ENCODE data around the gene SORL1-AS1.

SORL1-AS1 gene

DNA sequence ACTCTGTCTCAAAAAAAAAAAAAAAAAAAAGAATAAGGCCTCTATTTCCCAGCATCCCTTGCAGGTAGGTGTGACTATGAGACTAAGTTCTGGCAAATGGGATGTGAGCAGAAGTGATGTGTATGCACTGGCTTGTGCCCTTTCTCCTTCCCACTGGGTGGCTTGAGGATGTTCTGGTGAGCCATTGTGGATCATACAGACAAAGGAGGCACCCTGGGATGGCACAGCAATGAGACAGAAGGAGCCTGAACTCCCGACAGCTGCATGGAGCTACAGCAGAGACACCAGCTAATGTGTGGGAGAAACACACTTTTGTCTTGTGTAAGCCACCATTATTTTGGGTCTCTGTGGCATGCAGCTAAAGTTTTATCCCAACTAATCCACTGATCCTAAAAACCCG, 11.2 kb downstream of the SORL1-AS1 start:
- Mint-ChIP-seq H3K27ac (no peak overlapping the region), H3K36me3 (ENCODE audit: low read depth) (peaks cover 14% of the 10 kb centered on the region), H3K27me3 (ENCODE audit: low read depth) (no peaks in the 10 kb centered on the region), H3K9me3 (ENCODE audit: insufficient read depth) (no peaks in the 10 kb centered on the region), H3K4me3 (no peak overlapping the region), H3K4me1 (ENCODE audit: low read depth) (peaks cover 36% of the 10 kb centered on the region)
- no peak for ATAC-seq
- ChIA-PET POLR2A (interaction anchor here (0.9 to 1.4 kb wide), 2 partner anchors 14 to 24 kb away, joined by 3 read pairs; no protein-coding TSS in a partner anchor), CTCF (interaction anchor here (1.0 to 1.9 kb wide), 3 partner anchors 8 to 22 kb away, joined by 4 to 5 read pairs (median 4); no protein-coding TSS in a partner anchor)
- no peak for DNase-seq

DNA sequence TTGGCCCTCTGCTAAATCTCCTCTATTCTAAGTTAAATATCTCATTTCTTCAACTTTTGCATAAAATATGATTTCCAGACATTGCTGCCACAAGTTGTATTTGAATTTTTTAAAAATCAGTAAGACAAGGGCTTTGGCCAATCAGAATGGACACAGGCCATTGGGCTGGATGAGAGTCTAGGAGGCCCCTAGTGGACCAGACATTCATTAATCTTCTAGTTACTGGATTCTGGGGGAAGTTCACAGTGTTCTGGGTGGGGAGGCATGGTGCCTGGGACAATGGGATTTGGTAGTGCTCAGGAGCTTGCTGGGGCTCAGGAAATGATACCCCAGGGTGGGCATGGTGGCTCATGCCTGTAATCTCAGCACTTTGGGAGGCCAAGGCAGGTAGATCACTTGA, 13.0 kb downstream of the SORL1-AS1 start:
- Mint-ChIP-seq H3K36me3 (ENCODE audit: low read depth) (peaks cover 5% of the 10 kb centered on the region), H3K27ac (no peak overlapping the region), H3K27me3 (ENCODE audit: low read depth) (no peaks in the 10 kb centered on the region), H3K4me1 (ENCODE audit: low read depth) (peaks cover 20% of the 10 kb centered on the region), H3K4me3 (no peak overlapping the region), H3K9me3 (ENCODE audit: insufficient read depth) (no peaks in the 10 kb centered on the region)
- CTCF ChIA-PET = interaction anchor here (1.6 to 1.9 kb wide), 2 partner anchors 10 to 13 kb away, joined by 4 to 5 read pairs; no protein-coding TSS in a partner anchor
- DNase-seq = no peak
- POLR2A ChIA-PET = no interaction called here
- ATAC-seq = no peak

DNA sequence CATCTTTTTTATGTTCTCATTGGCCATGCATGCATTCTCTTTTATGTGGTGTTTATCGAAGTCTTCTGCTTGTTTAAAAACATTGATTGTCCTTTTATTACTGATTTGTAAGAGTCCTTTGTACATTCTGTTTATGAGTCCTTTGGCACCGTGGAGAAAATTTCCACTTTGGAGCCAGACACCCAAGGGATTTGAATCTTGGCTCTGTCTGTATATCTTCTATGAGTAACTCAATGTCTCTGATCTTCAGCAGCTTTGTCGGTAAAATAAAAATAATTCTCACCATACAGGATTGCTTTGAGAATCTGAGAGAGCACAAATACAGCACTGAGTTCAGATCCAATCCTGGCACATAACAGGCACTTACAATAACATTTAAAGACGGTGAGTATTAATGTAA, 13.4 kb downstream of the SORL1-AS1 start:
- no peak overlapping the region for H3K4me3 Mint-ChIP-seq
- no peak for ATAC-seq
- H3K4me1 Mint-ChIP-seq (ENCODE audit: low read depth) = peaks cover 16% of the 10 kb centered on the region
- CTCF ChIA-PET = no interaction called here
- H3K27ac Mint-ChIP-seq = no peak overlapping the region
- DNase-seq = no peak
- H3K36me3 Mint-ChIP-seq (ENCODE audit: low read depth) = peaks cover 3% of the 10 kb centered on the region
- H3K27me3 Mint-ChIP-seq (ENCODE audit: low read depth) = no peaks in the 10 kb centered on the region
- POLR2A ChIA-PET = no interaction called here
- no peaks in the 10 kb centered on the region for H3K9me3 Mint-ChIP-seq (ENCODE audit: insufficient read depth)

DNA sequence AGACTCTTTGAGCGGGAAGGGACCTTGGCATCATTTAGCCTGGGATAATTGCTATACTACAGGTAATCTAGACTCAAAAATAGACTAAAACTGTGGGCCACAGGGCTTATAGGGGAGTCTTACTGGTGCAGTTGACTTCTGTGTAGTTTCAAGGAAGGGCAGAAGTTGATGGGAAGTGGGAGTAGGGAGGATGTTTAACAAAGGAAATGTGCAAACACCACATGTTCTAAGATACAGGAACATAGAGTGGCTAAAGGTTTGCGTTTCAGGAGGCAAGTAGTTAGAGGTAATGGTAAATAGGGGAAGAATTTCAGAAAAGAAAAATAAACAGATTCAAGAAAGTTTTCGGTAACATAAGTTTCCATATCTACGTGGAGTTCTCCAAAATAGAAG, 15.1 kb downstream of the SORL1-AS1 start:
- H3K36me3 Mint-ChIP-seq (ENCODE audit: low read depth) = no peaks in the 10 kb centered on the region
- no peak overlapping the region for H3K4me3 Mint-ChIP-seq
- H3K27me3 Mint-ChIP-seq (ENCODE audit: low read depth) = no peaks in the 10 kb centered on the region
- H3K27ac Mint-ChIP-seq = no peak overlapping the region
- H3K4me1 Mint-ChIP-seq (ENCODE audit: low read depth) = peaks cover 11% of the 10 kb centered on the region
- CTCF ChIA-PET = interaction anchor here (0.7 kb wide), 1 partner anchor 11 kb away, joined by 3 read pairs; no protein-coding TSS in a partner anchor
- ATAC-seq (no peak), DNase-seq (no peak)
- H3K9me3 Mint-ChIP-seq (ENCODE audit: insufficient read depth) = no peaks in the 10 kb centered on the region
- POLR2A ChIA-PET = interaction anchor here (0.7 kb wide), 1 partner anchor 65 kb away, joined by 3 read pairs; no protein-coding TSS in a partner anchor

DNA sequence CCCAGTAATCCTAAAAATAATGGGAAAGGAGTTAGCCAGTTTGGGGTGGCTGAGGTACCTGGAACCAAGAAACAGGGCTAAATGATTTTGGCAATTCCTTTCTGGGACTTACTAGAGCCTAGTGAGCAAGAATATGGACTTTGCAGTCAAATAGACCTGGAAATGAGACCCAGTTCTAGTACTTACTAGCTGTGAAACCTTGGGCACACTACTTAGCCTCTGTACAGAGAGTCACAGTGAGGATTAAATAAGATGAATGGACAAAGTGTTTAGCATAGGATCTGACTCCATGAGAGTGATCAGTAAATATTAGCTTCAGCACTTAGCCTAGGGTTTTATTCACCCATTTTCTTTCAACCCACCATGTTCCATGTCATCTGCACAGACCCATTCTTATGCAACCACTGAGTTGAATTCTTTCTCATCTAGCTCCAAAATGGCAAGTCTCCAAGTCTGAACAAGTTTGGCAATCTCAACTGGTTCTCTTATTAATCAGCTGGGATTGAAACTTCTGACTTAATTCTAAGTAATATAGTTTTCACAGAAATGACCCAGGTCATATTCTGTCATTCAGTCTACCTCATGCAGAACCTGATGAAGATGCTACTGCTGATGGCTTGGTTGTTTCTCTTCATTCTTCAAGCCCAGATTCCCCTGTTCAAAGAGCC, 15.6 kb downstream of the SORL1-AS1 start:
- ATAC-seq (no peak), DNase-seq (no peak)
- ChIA-PET POLR2A (interaction anchor here (0.7 kb wide), 1 partner anchor 64 kb away, joined by 3 read pairs; no protein-coding TSS in a partner anchor), CTCF (interaction anchor here (0.7 to 1.3 kb wide), 2 partner anchors 8 to 10 kb away, joined by 3 to 4 read pairs; no protein-coding TSS in a partner anchor)
- no peaks in the 10 kb centered on the region for H3K27me3 Mint-ChIP-seq (ENCODE audit: low read depth)
- H3K9me3 Mint-ChIP-seq (ENCODE audit: insufficient read depth) = no peaks in the 10 kb centered on the region
- H3K27ac Mint-ChIP-seq = no peak overlapping the region
- H3K4me1 Mint-ChIP-seq (ENCODE audit: low read depth) = peaks cover 11% of the 10 kb centered on the region
- H3K4me3 Mint-ChIP-seq = no peak overlapping the region
- no peaks in the 10 kb centered on the region for H3K36me3 Mint-ChIP-seq (ENCODE audit: low read depth)

DNA sequence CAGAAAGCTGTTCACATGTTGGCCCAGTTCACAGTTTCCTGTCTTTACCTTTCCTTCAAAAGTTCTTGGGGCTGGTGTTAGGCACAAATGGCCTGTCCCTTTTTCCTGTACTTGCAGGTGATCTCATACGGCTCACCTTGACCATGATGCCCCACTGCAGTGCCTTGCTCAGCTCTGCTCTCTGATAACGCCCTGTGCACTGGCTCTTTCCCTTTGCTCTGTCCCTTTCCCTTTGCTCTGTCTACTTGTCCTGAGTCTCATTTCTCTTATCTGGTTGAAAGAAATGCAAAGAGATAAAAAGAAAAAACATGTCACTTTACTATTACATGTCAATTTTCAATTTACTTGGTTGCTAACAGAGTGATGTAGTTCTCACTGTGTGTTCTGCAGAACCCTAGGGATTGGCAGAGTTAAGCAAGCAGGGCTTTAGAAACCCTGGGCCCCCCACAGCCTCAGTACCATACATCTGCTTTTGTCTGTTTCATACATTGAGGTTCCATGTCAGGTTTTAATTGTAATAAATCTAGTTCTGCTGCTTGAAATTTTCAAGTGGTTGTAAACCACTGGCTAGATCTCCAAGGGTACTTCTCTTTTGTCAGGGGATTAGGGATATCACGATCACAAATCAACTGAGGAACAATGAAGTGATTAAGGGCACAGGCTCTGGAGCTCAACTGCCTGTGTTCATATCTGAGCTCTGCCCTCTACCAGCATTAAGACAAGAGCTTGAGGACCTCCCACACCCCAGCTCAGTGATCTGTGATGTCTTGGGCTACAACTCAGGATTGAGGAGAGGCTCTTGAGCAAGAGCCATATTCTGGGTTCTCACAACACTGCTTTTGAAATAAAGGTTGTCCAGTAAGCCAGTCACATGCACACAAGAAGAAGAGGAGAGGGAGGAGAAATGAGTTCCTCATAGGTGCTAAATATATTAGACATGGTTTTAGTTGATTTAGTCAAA, 16.9 kb downstream of the SORL1-AS1 start:
- Mint-ChIP-seq H3K4me1 (ENCODE audit: low read depth) (peaks cover 11% of the 10 kb centered on the region), H3K27me3 (ENCODE audit: low read depth) (no peaks in the 10 kb centered on the region), H3K36me3 (ENCODE audit: low read depth) (no peaks in the 10 kb centered on the region), H3K9me3 (ENCODE audit: insufficient read depth) (no peaks in the 10 kb centered on the region), H3K4me3 (no peak overlapping the region), H3K27ac (no peak overlapping the region)
- POLR2A ChIA-PET = interaction anchor here (0.7 to 1.5 kb wide), 2 partner anchors 13 to 1293 kb away, joined by 4 to 5 read pairs; no protein-coding TSS in a partner anchor
- no peak for DNase-seq
- no peak for ATAC-seq
- CTCF ChIA-PET = interaction anchor here (0.8 to 1.3 kb wide), 4 partner anchors 9 to 155 kb away, joined by 3 to 4 read pairs (median 3); no protein-coding TSS in a partner anchor

DNA sequence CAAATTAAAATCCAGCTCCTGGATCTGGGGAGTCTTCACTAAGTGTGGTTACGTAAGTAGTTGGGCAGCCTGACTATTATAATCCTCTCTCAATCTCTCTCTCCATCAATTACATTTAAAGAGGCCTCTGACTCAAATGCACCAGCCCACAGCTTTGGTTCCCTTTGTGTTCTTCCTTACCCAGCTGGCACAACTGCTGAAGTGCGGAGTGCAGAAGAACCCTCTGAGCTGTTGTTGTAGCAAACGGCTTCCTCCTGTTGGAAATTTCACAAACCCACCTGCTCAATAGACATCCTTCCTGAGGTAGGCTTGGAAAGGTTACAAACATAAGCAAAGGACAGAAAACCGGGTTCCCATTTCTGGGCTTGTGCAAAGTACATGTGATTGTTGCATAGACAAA, 17.6 kb downstream of the SORL1-AS1 start:
- DNase-seq (no peak), ATAC-seq (no peak)
- ChIA-PET CTCF (interaction anchor here (0.8 to 1.8 kb wide), 4 partner anchors 8 to 156 kb away, joined by 3 to 7 read pairs (median 3); no protein-coding TSS in a partner anchor), POLR2A (interaction anchor here (0.7 to 1.5 kb wide), 2 partner anchors 14 to 1294 kb away, joined by 4 to 5 read pairs; no protein-coding TSS in a partner anchor)
- Mint-ChIP-seq H3K9me3 (ENCODE audit: insufficient read depth) (no peaks in the 10 kb centered on the region), H3K4me1 (ENCODE audit: low read depth) (peaks cover 11% of the 10 kb centered on the region), H3K27ac (no peak overlapping the region), H3K27me3 (ENCODE audit: low read depth) (no peaks in the 10 kb centered on the region), H3K36me3 (ENCODE audit: low read depth) (no peaks in the 10 kb centered on the region), H3K4me3 (no peak overlapping the region)

DNA sequence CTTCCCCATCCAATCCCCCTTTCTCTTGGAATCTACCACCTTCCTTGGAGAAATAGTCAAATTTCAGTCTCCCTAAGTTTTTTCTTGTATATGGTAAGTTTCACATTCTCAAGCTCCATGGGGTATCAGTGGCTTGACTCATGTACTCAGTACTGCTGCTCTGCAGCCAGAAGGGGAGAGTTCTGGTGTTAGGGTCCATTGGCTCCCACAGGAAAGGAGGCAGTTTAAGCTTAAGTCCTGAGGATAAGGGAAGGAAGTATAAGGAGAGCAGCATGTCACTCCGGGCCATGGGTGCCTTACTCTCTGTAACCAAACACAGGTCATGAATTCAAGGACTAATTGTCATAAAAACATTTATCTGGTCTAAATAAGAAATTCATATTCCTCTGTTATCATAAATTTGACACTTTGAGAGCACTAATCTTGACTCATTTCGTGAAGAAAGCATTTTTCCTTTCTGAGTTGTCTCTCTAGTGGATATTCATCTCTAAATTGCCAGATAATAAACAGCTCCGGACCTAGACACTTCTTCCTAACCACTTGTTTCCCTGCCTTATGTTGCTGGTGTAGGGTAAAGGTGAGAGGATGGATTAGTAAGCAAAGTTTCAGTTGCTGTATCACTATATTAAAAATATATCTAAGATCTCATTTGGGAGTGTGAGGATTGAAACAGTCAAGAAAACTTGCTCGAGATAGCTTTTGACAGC, 20.8 kb downstream of the SORL1-AS1 start:
- ChIA-PET CTCF (interaction anchor here (0.8 to 1.4 kb wide), 4 partner anchors 12 to 24 kb away, joined by 3 to 7 read pairs (median 4); no protein-coding TSS in a partner anchor), POLR2A (no interaction called here)
- Mint-ChIP-seq H3K9me3 (ENCODE audit: insufficient read depth) (no peaks in the 10 kb centered on the region), H3K36me3 (ENCODE audit: low read depth) (no peaks in the 10 kb centered on the region), H3K4me1 (ENCODE audit: low read depth) (peaks cover 1% of the 10 kb centered on the region), H3K27me3 (ENCODE audit: low read depth) (peaks cover 3% of the 10 kb centered on the region), H3K27ac (no peak overlapping the region), H3K4me3 (no peak overlapping the region)
- ATAC-seq = no peak
- DNase-seq = no peak

DNA sequence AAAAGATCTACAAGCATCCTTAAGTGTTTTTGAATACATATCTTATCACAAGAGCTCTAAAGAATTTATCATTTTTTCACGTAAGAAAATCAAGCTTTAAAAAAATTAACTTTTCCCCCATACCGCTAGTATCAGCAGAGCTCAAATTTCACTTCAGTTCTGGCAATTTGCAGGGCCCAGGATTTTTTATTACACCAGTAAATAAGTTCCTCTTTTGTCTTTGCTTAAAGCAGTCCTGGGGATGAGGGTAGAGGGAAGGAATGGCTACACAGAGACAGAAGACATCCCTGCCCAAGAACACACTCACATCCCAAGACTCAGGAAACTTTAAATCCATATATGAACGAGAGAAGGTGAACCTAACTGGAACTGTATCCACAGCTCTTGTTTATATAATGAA, 23.2 kb downstream of the SORL1-AS1 start:
- CTCF ChIA-PET = interaction anchor here (0.8 to 1.1 kb wide), 2 partner anchors 21 to 111 kb away, joined by 3 read pairs; no protein-coding TSS in a partner anchor
- H3K36me3 Mint-ChIP-seq (ENCODE audit: low read depth) = peaks cover 6% of the 10 kb centered on the region
- no peak overlapping the region for H3K27ac Mint-ChIP-seq
- DNase-seq = no peak
- H3K9me3 Mint-ChIP-seq (ENCODE audit: insufficient read depth) = peaks cover 5% of the 10 kb centered on the region
- no peak for ATAC-seq
- H3K4me1 Mint-ChIP-seq (ENCODE audit: low read depth) = peaks cover 14% of the 10 kb centered on the region
- POLR2A ChIA-PET = interaction anchor here (1.5 kb wide), 1 partner anchor 22 kb away, joined by 4 read pairs; no protein-coding TSS in a partner anchor
- no peak overlapping the region for H3K4me3 Mint-ChIP-seq
- H3K27me3 Mint-ChIP-seq (ENCODE audit: low read depth) = peaks cover 3% of the 10 kb centered on the region

DNA sequence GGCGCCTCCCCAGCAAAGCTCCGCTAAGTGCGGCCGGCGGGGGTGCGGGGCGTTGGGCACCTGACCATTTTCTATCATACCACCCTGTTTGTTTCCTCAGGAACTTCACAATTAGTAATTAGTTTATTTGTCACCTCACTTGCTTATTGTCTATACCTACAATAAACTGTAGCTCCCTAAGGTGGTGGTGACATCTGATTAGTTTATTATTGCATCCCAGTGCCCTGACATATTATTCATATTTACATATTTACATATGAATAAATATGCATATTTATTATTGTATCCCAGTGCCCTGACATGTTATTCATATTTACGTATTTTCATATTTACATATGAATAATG, 25.4 kb downstream of the SORL1-AS1 start:
- H3K4me3 Mint-ChIP-seq = no peak overlapping the region

More for the DNA sequence above, 25.4 kb downstream of the SORL1-AS1 start:
- DNase-seq (no peak), ATAC-seq (no peak)
- Mint-ChIP-seq H3K9me3 (ENCODE audit: insufficient read depth) (peaks cover 5% of the 10 kb centered on the region), H3K36me3 (ENCODE audit: low read depth) (peaks cover 15% of the 10 kb centered on the region), H3K4me1 (ENCODE audit: low read depth) (peaks cover 24% of the 10 kb centered on the region), H3K27me3 (ENCODE audit: low read depth) (peaks cover 5% of the 10 kb centered on the region), H3K27ac (no peak overlapping the region)
- POLR2A ChIA-PET = interaction anchor here (0.6 to 1.4 kb wide), 4 partner anchors 14 to 36 kb away, joined by 3 to 5 read pairs (median 3); partner anchors contain the start of genes SORL1 and SORL1-AS1
- CTCF ChIA-PET = interaction anchor here (0.6 to 2.2 kb wide), 8 partner anchors 10 to 109 kb away, joined by 3 to 6 read pairs (median 4); no protein-coding TSS in a partner anchor
